Vagina (tissue), 2 donors: ENCODE results near the gene PTPRB. TPM values are rescaled to one million over a fixed set of nuclear protein-coding genes. Genes with fewer than 3 reads are reported as not detected.
"Not testable (repeated sequence)": the region's sequence is repeated elsewhere in the genome, so short reads cannot be mapped to it uniquely, and the experiment has no call there.

Experiments used
- DNase-seq, 2 donors: peaks; one replicate each; pipeline ENCODE4 v3.0.0-alpha.2; 2017; ENCODE audit errors: extremely low spot score in 2 of 2
- H3K27ac ChIP-seq: fragments of 200-600 bp; sonication (generic); one replicate; pipeline ENCODE4 v1.5.1; 2019
- H3K27me3 ChIP-seq: fragments of 200-600 bp; sonication (generic); one replicate; pipeline ENCODE4 v1.5.1; 2019
- H3K36me3 ChIP-seq, 2 donors: fragments of 200-600 bp; sonication (generic); one replicate each; pipeline ENCODE4 v1.5.1; 2017 to 2019
- H3K4me1 ChIP-seq: fragments of 200-600 bp; sonication (generic); one replicate; pipeline ENCODE4 v1.5.1; 2019
- H3K4me3 ChIP-seq, 2 donors: fragments of 200-600 bp; sonication (generic); 1 replicate in 1 of 2; 2 replicates in 1 of 2; pipeline ENCODE4 v1.5.1; 2016 to 2019
- H3K9me3 ChIP-seq: fragments of 200-600 bp; sonication (generic); one replicate; pipeline ENCODE4 v1.5.1; 2019
- POLR2A ChIP-seq, 2 donors: fragments of 450-650 bp; IDR thresholded peaks; one replicate each; pipeline ENCODE4 v1.6.1; 2017; ENCODE audit warnings: antibody characterized with exemption in 2 of 2, mild to moderate bottlenecking in 2 of 2, moderate library complexity in 2 of 2
- POLR2AphosphoS5 ChIP-seq, 2 donors: sonication (generic); formaldehyde crosslinking; IDR thresholded peaks; one replicate each; pipeline ENCODE4 v1.9.0; 2017; ENCODE audit warnings: antibody characterized with exemption in 2 of 2, mild to moderate bottlenecking in 2 of 2, low read depth in 1 of 2; ENCODE audit not compliant: insufficient read depth in 1 of 2
- intact Hi-C: fragments of 100-400 bp; cut with DNase I; formaldehyde crosslinking; loops from one replicate; pipeline ENCODE4 v1.15.1; 2023
- total RNA-seq: library from RNA; depleted of rRNA; stranded (reverse); fragments of >200 nt; gene quantifications from one replicate; pipeline ENCODE4 v1.2.3, GENCODE V29; 2016
- TF ChIP-seq, protein P1 (sequence below), 3 experiments: fragments of 450-650 bp in 2 of 3; fragments of 200-600 bp in 1 of 3; sonication (generic) in 1 of 3; IDR thresholded peaks; one replicate each; pipeline ENCODE4 v1.5.1; 2017 to 2019; ENCODE audit warnings: antibody characterized with exemption in 3 of 3, mild to moderate bottlenecking in 2 of 3, moderate library complexity in 2 of 3

The PTPRB gene
- total RNA-seq, 1 donor from 2014 or later, result 21.9 TPM

DNA sequence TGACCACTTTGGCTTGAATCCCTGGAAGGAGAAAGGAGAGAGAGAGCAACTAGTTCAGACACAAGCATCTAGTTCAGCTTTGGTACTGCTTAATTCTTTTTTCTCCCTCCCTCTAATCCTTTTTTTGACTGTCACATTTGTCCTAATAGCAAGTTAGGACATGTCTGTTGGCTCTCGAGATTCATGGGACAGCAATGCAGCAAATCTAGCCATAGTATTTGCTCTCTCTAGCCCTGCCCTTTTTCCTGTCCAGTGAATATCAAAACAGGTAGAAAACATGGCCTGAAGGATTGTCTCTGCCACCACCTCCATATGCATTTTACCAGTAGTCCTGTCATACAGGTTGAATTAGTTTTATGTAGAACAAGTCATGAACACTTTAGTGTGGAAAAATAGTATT, 116.4 kb downstream of the PTPRB start:
- no peak overlapping the region for H3K27ac ChIP-seq
- TF ChIP-seq POLR2A (IDR thresholded peaks at IDR 0.05) (no peak), POLR2AphosphoS5 (IDR thresholded peaks at IDR 0.05; ENCODE audit: insufficient read depth in 1 of 2, low read depth in 1 of 2) (no peak)
- TF ChIP-seq, protein P1, sequence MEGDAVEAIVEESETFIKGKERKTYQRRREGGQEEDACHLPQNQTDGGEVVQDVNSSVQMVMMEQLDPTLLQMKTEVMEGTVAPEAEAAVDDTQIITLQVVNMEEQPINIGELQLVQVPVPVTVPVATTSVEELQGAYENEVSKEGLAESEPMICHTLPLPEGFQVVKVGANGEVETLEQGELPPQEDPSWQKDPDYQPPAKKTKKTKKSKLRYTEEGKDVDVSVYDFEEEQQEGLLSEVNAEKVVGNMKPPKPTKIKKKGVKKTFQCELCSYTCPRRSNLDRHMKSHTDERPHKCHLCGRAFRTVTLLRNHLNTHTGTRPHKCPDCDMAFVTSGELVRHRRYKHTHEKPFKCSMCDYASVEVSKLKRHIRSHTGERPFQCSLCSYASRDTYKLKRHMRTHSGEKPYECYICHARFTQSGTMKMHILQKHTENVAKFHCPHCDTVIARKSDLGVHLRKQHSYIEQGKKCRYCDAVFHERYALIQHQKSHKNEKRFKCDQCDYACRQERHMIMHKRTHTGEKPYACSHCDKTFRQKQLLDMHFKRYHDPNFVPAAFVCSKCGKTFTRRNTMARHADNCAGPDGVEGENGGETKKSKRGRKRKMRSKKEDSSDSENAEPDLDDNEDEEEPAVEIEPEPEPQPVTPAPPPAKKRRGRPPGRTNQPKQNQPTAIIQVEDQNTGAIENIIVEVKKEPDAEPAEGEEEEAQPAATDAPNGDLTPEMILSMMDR (IDR thresholded peaks at IDR 0.05), result no peak
- H3K36me3 ChIP-seq, result no peaks in the 10 kb centered on the region
- no peaks in the 10 kb centered on the region for H3K4me1 ChIP-seq
- intact Hi-C loops, result no loop called here
- no peak for DNase-seq
- H3K4me3 ChIP-seq, result no peak overlapping the region
- no peaks in the 10 kb centered on the region for H3K27me3 ChIP-seq
- no peaks in the 10 kb centered on the region for H3K9me3 ChIP-seq

DNA sequence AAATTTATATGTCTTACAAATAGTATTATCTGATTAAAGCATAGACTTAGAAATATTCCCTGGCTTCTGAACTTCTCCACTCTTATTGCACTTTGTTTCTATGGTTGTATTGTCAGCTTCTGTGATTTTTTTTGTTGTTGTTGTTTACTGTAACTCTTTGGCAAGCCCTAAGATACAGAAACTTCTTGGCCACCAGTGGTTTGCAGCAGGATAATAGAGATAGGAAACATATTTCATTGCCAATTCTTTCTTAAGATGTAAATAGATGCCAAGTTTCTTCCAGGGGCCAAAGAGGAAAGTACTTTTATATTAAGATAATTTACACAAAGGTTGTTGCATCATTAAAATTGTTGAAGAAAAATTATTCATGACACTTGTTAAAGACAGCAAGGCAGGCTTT, 123.8 kb downstream of the PTPRB start:
- no peaks in the 10 kb centered on the region for H3K27me3 ChIP-seq
- no peaks in the 10 kb centered on the region for H3K4me1 ChIP-seq
- no peaks in the 10 kb centered on the region for H3K36me3 ChIP-seq
- DNase-seq, result no peak
- intact Hi-C loops, result no loop called here
- no peaks in the 10 kb centered on the region for H3K9me3 ChIP-seq
- TF ChIP-seq POLR2A (IDR thresholded peaks at IDR 0.05) (no peak), POLR2AphosphoS5 (IDR thresholded peaks at IDR 0.05; ENCODE audit: insufficient read depth in 1 of 2, low read depth in 1 of 2) (no peak)
- TF ChIP-seq, protein P1 (IDR thresholded peaks at IDR 0.05), result no peak
- H3K27ac ChIP-seq, result no peak overlapping the region
- H3K4me3 ChIP-seq, result no peak overlapping the region

DNA sequence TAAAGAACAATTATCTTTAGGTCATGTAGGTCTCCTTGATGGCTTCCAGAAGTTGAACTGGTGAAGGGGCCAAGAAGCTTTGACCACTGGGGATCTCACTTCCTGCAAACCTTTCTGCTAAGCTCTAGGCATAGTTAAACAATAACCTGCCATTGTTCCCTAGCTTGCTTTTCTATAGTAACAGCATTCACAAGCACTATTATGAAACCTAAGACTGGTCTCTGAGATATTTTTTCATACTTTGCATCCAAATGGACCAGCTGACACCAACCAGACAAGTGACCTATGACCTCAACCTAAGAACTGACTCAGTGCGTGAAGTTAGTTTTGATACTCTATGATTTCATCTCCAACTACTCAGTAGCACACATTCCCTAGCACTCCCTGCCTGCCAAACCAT, 129.1 kb downstream of the PTPRB start:
- H3K36me3 ChIP-seq, result no peaks in the 10 kb centered on the region
- no peak overlapping the region for H3K4me3 ChIP-seq

DNA sequence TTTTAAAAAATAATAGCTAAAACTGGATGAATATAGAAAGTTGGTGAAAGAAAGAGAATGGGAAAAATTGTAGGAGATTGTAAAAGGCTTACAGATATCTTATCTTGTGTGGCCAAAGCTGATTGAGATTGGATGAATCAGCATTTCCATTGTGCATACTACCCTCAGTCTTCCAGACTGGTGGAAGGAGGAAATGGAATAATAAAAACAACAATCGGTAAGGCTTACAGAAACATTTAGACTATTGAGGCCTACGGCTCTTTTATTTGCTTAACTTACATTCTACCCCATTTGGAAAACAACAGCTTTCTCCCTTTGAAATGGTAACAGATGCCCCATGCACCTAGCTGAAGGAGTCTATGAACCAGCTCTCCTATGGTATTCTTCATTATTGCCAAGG, 129.8 kb downstream of the PTPRB start:
- Histone ChIP-seq H3K27ac (no peak overlapping the region), H3K9me3 (no peaks in the 10 kb centered on the region), H3K36me3 (no peaks in the 10 kb centered on the region), H3K4me1 (no peaks in the 10 kb centered on the region), H3K4me3 (no peak overlapping the region), H3K27me3 (no peaks in the 10 kb centered on the region)
- no peak for TF ChIP-seq POLR2A (IDR thresholded peaks at IDR 0.05)
- TF ChIP-seq POLR2AphosphoS5 (IDR thresholded peaks at IDR 0.05; ENCODE audit: insufficient read depth in 1 of 2, low read depth in 1 of 2), result no peak
- TF ChIP-seq, protein P1 (IDR thresholded peaks at IDR 0.05), result no peak
- intact Hi-C loops, result no loop called here
- no peak for DNase-seq

More for the DNA sequence above, 129.1 kb downstream of the PTPRB start:
- H3K4me1 ChIP-seq, result no peaks in the 10 kb centered on the region
- TF ChIP-seq, protein P1 (IDR thresholded peaks at IDR 0.05), result no peak
- TF ChIP-seq POLR2A (IDR thresholded peaks at IDR 0.05), result no peak
- TF ChIP-seq POLR2AphosphoS5 (IDR thresholded peaks at IDR 0.05; ENCODE audit: insufficient read depth in 1 of 2, low read depth in 1 of 2), result no peak
- DNase-seq, result no peak
- H3K9me3 ChIP-seq, result no peaks in the 10 kb centered on the region
- no peaks in the 10 kb centered on the region for H3K27me3 ChIP-seq
- intact Hi-C loops, result no loop called here
- no peak overlapping the region for H3K27ac ChIP-seq

DNA sequence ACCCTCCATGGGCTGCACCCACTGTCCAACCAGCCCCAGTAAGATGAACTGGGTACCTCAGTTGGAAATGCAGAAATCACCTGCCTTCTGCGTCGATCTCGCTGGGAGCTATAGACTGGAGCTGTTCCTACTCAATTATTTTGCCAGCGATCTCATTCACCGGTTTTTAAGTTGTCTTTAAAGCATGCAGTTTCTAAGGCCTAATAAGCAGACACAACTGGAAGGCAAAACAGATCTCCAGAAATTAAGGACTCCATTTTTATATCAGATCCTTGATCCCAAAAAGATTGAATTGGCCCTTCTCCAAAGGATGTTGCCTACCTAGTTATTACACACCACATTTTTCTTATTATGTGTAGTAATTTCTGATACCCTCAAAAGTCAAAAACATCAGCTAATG, 139.7 kb downstream of the PTPRB start:
- H3K27ac ChIP-seq, result no peak overlapping the region
- no peaks in the 10 kb centered on the region for H3K9me3 ChIP-seq
- no peaks in the 10 kb centered on the region for H3K4me1 ChIP-seq
- H3K4me3 ChIP-seq, result no peak overlapping the region
- no peaks in the 10 kb centered on the region for H3K36me3 ChIP-seq
- TF ChIP-seq, protein P1 (IDR thresholded peaks at IDR 0.05), result no peak
- no peak for TF ChIP-seq POLR2A (IDR thresholded peaks at IDR 0.05)
- no peak for TF ChIP-seq POLR2AphosphoS5 (IDR thresholded peaks at IDR 0.05; ENCODE audit: insufficient read depth in 1 of 2, low read depth in 1 of 2)
- H3K27me3 ChIP-seq, result no peaks in the 10 kb centered on the region
- DNase-seq, result no peak
- intact Hi-C loops, result no loop called here

DNA sequence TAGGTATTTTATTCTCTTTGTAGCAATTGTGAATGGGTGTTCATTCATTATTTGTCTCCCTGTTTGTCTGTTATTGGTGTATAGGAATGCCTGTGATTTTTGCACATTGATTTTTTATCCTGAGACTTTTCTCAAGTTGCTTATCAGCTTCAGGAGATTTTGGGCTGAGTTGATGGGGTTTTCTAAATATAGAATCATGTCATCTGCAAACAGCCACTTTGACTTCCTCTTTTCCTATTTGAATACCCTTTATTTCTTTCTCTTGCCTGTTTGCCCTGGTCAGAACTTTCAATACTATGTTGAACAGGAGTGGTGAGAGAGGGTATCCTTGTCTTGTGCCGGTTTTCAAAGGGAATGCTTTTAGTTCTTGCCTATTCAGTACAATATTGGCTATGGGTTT, 144.3 kb downstream of the PTPRB start:
- H3K4me1 ChIP-seq, H3K36me3 ChIP-seq, intact Hi-C loops, H3K27ac ChIP-seq, H3K4me3 ChIP-seq, H3K9me3 ChIP-seq, DNase-seq, H3K27me3 ChIP-seq: not testable (repeated sequence)

DNA sequence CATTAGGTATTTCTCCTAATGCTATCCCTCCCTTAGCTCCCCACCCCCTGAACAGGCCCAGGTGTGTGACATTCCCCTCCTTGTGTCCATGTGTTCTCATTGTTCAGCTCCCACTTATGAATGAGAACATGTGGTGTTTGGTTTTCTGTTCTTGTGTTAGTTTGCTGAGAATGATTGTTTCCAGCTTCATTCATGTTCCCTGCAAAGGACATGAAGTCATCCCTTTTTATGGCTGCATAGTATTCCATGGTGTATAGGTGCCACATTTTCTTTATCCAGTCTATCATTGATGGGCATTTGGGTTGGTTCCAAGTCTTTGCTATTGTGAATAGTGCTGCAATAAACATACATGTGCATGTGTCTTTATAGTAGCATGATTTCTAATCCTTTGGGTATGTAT, 146.3 kb downstream of the PTPRB start:
- H3K4me3 ChIP-seq, intact Hi-C loops, DNase-seq, H3K9me3 ChIP-seq, H3K27ac ChIP-seq, H3K36me3 ChIP-seq, H3K4me1 ChIP-seq, H3K27me3 ChIP-seq: not testable (repeated sequence)
